ENCODE data around the gene MDN1.

- TF ChIP-seq CTCF (IDR thresholded peaks at IDR 0.05) (no peak), POLR2AphosphoS5 (IDR thresholded peaks at IDR 0.05) (no peak), POLR2A (IDR thresholded peaks at IDR 0.05; ENCODE audit: low read depth) (no peak), EP300 (IDR thresholded peaks at IDR 0.05) (no peak)
These were observed 46.6 kb upstream of the MDN1 start for GRCh38 chr6:89866024-89866678.

Measured in esophagus muscularis mucosa (tissue), 4 donors.